Measurements from ENCODE around the gene ADISSP. TPM values are rescaled to one million over a fixed set of nuclear protein-coding genes. Genes with fewer than 3 reads are reported as not detected.

ADISSP gene
- total RNA-seq, 1 donor from 2014 or later = 43.2 TPM

DNA sequence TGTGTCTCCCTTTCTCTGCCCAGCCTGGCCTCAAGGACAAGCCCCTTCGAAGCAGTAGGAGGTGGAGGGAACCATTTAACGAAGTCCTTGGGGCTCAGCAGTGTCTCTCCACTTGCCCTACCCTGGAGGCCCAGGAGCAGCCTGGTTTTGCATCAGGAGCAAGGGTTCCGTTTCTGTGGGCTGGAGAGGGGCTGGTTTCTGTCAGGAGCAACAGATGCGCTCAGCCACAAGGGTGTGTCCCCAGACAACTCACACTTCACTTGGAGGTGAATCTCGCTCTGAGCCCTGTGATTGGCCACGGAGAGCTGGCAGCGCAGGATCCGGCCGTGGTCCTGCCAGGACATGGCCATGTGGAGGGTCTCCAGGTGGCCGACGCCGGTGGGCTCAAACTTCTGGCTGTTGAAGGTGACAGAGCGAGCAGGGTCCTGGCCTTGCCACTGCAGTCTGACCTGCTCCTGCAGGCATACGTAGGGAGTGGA is 62.0 kb downstream of the ADISSP start:
- Mint-ChIP-seq H3K27me3 (ENCODE audit: low read depth, unreplicated experiment) (peaks cover 38% of the 10 kb centered on the region), H3K4me3 (ENCODE audit: unreplicated experiment) (no peak overlapping the region), H3K36me3 (ENCODE audit: low read depth, unreplicated experiment) (no peaks in the 10 kb centered on the region), H3K27ac (ENCODE audit: unreplicated experiment) (no peak overlapping the region), H3K9me3 (ENCODE audit: unreplicated experiment) (no peaks in the 10 kb centered on the region), H3K4me1 (ENCODE audit: low read depth, unreplicated experiment) (no peaks in the 10 kb centered on the region)
- H3K27ac ChIP-seq (ENCODE audit: low read depth, low read length) = no peak overlapping the region
- no peak for TF ChIP-seq EZH2 (IDR thresholded peaks at IDR 0.05; ENCODE audit: insufficient read depth, low read length)
- TF ChIP-seq, protein P1, sequence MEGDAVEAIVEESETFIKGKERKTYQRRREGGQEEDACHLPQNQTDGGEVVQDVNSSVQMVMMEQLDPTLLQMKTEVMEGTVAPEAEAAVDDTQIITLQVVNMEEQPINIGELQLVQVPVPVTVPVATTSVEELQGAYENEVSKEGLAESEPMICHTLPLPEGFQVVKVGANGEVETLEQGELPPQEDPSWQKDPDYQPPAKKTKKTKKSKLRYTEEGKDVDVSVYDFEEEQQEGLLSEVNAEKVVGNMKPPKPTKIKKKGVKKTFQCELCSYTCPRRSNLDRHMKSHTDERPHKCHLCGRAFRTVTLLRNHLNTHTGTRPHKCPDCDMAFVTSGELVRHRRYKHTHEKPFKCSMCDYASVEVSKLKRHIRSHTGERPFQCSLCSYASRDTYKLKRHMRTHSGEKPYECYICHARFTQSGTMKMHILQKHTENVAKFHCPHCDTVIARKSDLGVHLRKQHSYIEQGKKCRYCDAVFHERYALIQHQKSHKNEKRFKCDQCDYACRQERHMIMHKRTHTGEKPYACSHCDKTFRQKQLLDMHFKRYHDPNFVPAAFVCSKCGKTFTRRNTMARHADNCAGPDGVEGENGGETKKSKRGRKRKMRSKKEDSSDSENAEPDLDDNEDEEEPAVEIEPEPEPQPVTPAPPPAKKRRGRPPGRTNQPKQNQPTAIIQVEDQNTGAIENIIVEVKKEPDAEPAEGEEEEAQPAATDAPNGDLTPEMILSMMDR (IDR thresholded peaks at IDR 0.05; ENCODE audit: insufficient read depth, low read depth, low read length) = no peak
- no peaks in the 10 kb centered on the region for H3K36me3 ChIP-seq (ENCODE audit: insufficient read depth, low read length)
- FAIRE-seq (no peak), DNase-seq (ENCODE audit: low read depth) (no peak)
- H4K20me1 ChIP-seq (ENCODE audit: insufficient read depth, low read length) = no peaks in the 10 kb centered on the region
- H3K27me3 ChIP-seq (ENCODE audit: insufficient read depth, low read length) = no peaks in the 10 kb centered on the region
- no peak overlapping the region for H3K9ac ChIP-seq (ENCODE audit: low read length)
- H3K4me1 ChIP-seq (ENCODE audit: insufficient read depth, low read length) = no peaks in the 10 kb centered on the region
- H2AFZ ChIP-seq (ENCODE audit: low read depth, low read length) = no peak overlapping the region
- H3K79me2 ChIP-seq (ENCODE audit: insufficient read depth, low read length) = no peaks in the 10 kb centered on the region
- H3K4me3 ChIP-seq (ENCODE audit: insufficient read depth, low read depth, low read length) = no peak overlapping the region
- H3K9me3 ChIP-seq (ENCODE audit: insufficient read depth, low read depth, low read length) = no peaks in the 10 kb centered on the region
- no peak overlapping the region for H3K4me2 ChIP-seq (ENCODE audit: low read length)

DNA sequence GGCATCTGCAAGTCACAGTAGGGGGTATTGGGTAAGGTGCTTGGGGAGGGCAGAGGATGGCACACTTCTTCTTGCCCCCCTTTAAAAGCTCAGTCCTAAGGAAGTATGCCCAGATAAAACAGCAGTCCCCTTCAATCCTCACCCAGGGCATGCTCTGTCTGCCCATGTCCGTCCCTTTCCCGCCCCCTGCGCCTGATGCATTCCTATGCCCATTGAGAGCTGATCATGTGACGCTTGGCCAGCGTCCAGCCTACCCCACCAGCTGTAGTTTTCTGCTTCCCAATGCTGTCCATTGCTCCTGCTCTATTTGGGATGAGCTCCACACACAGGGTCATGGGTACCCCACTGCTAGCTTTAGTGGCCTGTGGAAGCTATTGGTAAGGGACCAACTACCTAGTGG is 63.5 kb downstream of the ADISSP start:
- no peak for FAIRE-seq

More for the DNA sequence above, 63.5 kb downstream of the ADISSP start:
- Mint-ChIP-seq H3K27me3 (ENCODE audit: low read depth, unreplicated experiment) (peaks cover 38% of the 10 kb centered on the region), H3K27ac (ENCODE audit: unreplicated experiment) (no peak overlapping the region), H3K4me3 (ENCODE audit: unreplicated experiment) (no peak overlapping the region), H3K36me3 (ENCODE audit: low read depth, unreplicated experiment) (no peaks in the 10 kb centered on the region), H3K9me3 (ENCODE audit: unreplicated experiment) (peaks cover 2% of the 10 kb centered on the region), H3K4me1 (ENCODE audit: low read depth, unreplicated experiment) (no peaks in the 10 kb centered on the region)
- Histone ChIP-seq H3K4me3 (ENCODE audit: insufficient read depth, low read depth, low read length) (no peak overlapping the region), H3K36me3 (ENCODE audit: insufficient read depth, low read length) (no peaks in the 10 kb centered on the region), H3K4me2 (ENCODE audit: low read length) (no peak overlapping the region), H4K20me1 (ENCODE audit: insufficient read depth, low read length) (no peaks in the 10 kb centered on the region), H3K79me2 (ENCODE audit: insufficient read depth, low read length) (no peaks in the 10 kb centered on the region), H2AFZ (ENCODE audit: low read depth, low read length) (no peak overlapping the region), H3K9ac (ENCODE audit: low read length) (no peak overlapping the region), H3K27me3 (ENCODE audit: insufficient read depth, low read length) (no peaks in the 10 kb centered on the region), H3K27ac (ENCODE audit: low read depth, low read length) (no peak overlapping the region), H3K4me1 (ENCODE audit: insufficient read depth, low read length) (no peaks in the 10 kb centered on the region), H3K9me3 (ENCODE audit: insufficient read depth, low read depth, low read length) (no peaks in the 10 kb centered on the region)
- TF ChIP-seq, protein P1 (IDR thresholded peaks at IDR 0.05; ENCODE audit: insufficient read depth, low read depth, low read length) = no peak
- TF ChIP-seq EZH2 (IDR thresholded peaks at IDR 0.05; ENCODE audit: insufficient read depth, low read length) = no peak
- DNase-seq (ENCODE audit: low read depth) = no peak

Other genes with a start within 250 kb of the ADISSP start
- not detected in 2 replicates for gene GFRA4, start 104.4 kb downstream of the ADISSP start, total RNA-seq
- gene ADAM33, start 85.7 kb downstream of the ADISSP start, total RNA-seq = 2.3 and 3.0 TPM in 2 replicates
- not detected in 2 replicates for gene SIGLEC1, start 55.2 kb downstream of the ADISSP start, total RNA-seq
- gene HSPA12B, start 35.1 kb downstream of the ADISSP start, total RNA-seq = not detected in 2 replicates
- 0.45 and 1.2 TPM in 2 replicates for gene SPEF1, start 13.7 kb upstream of the ADISSP start, total RNA-seq
- 37.0 and 39.1 TPM in 2 replicates for gene CENPB, start 19.0 kb upstream of the ADISSP start, total RNA-seq
- 8.5 and 8.8 TPM in 2 replicates for gene CDC25B, start 28.6 kb upstream of the ADISSP start, total RNA-seq
- gene AP5S1, start 52.8 kb upstream of the ADISSP start, total RNA-seq = 12.6 TPM in 2 replicates
- gene MAVS, start 79.1 kb upstream of the ADISSP start, total RNA-seq = 38.4 and 42.1 TPM in 2 replicates
- gene PANK2, start 121.6 kb upstream of the ADISSP start, total RNA-seq = 51.5 and 59.3 TPM in 2 replicates
- gene RNF24, start 247.8 kb upstream of the ADISSP start, total RNA-seq = 17.4 and 19.0 TPM in 2 replicates